WERI-Rb-1 (cell line): ENCODE measurements around the gene ZNF511.

Experiments used
- DNase-seq: peaks from one replicate; pipeline ENCODE4 v3.0.0-alpha.2; 2020
- H3K27ac ChIP-seq: fragments of 250-450 bp; sonication (Bioruptor Pico); 2 replicates; pipeline ENCODE4 v1.5.1; 2020; ENCODE audit warnings: mild to moderate bottlenecking, moderate library complexity
- H3K27me3 ChIP-seq: fragments of 250-450 bp; sonication (Bioruptor Pico); 2 replicates; pipeline ENCODE4 v1.5.1; 2021; ENCODE audit warnings: mild to moderate bottlenecking, low read depth, moderate library complexity; ENCODE audit not compliant: insufficient read depth, severe bottlenecking
- H3K36me3 ChIP-seq: fragments of 250-450 bp; sonication (Bioruptor Pico); 2 replicates; pipeline ENCODE4 v1.5.1; 2020; ENCODE audit warnings: mild to moderate bottlenecking, moderate library complexity
- H3K4me3 ChIP-seq: 2 replicates; pipeline ENCODE4 v1.5.1; 2011; ENCODE audit warnings: low read depth, mild to moderate bottlenecking, control low read depth, low read length
- H3K9me3 ChIP-seq: fragments of 250-450 bp; sonication (Bioruptor Pico); 2 replicates; pipeline ENCODE4 v1.5.1; 2021; ENCODE audit warnings: mild to moderate bottlenecking, moderate library complexity; ENCODE audit not compliant: severe bottlenecking
- CTCF ChIP-seq: IDR thresholded peaks from 2 replicates; pipeline ENCODE4 v1.5.1; 2011; ENCODE audit warnings: low read depth, mild to moderate bottlenecking, control low read depth, inconsistent platforms, low read length

Gene ZNF511

GRCh38 chr10:133334503-133335245 lies 26.0 kb downstream of the ZNF511 start:
- H3K27ac ChIP-seq, result no peak overlapping the region
- DNase-seq, result no peak
- no peaks in the 10 kb centered on the region for H3K36me3 ChIP-seq
- peaks cover 10% of the 10 kb centered on the region for H3K9me3 ChIP-seq
- peak overlapping the region; percentile 38 for H3K4me3 ChIP-seq
- TF ChIP-seq CTCF, result no peak
- H3K27me3 ChIP-seq, result peaks cover 44% of the 10 kb centered on the region

GRCh38 chr10:133335246-133336117 lies 26.8 kb downstream of the ZNF511 start:
- TF ChIP-seq CTCF, result no peak
- Histone ChIP-seq H3K27ac (no peak overlapping the region), H3K36me3 (no peaks in the 10 kb centered on the region), H3K9me3 (peaks cover 10% of the 10 kb centered on the region), H3K27me3 (peaks cover 44% of the 10 kb centered on the region), H3K4me3 (peak overlapping the region; percentile 38)
- peak; percentile 65 for DNase-seq

GRCh38 chr10:133336118-133336576 lies 27.4 kb downstream of the ZNF511 start:
- Histone ChIP-seq H3K36me3 (no peaks in the 10 kb centered on the region), H3K9me3 (peaks cover 10% of the 10 kb centered on the region), H3K4me3 (peak overlapping the region; percentile 38), H3K27me3 (peaks cover 44% of the 10 kb centered on the region), H3K27ac (no peak overlapping the region)
- no peak for TF ChIP-seq CTCF
- no peak for DNase-seq

- Histone ChIP-seq H3K9me3 (peaks cover 10% of the 10 kb centered on the region), H3K27ac (no peak within 1 kb of the TSS), H3K36me3 (no peaks in the 10 kb centered on the region), H3K27me3 (peaks cover 43% of the 10 kb centered on the region), H3K4me3 (peak within 1 kb of the TSS; percentile 38)
- TF ChIP-seq CTCF, result no peak
- peak; percentile 65 for DNase-seq
These were observed 28.1 kb downstream of the ZNF511 start, which contains the start of gene CALY for GRCh38 chr10:133336577-133337369. Gene CALY (minus strand): TSS chr10:133336896. CDS start chr10:133328989, 7,907 bp downstream.

GRCh38 chr10:133337370-133337725 lies 28.6 kb downstream of the ZNF511 start:
- H3K27me3 ChIP-seq, result peaks cover 38% of the 10 kb centered on the region
- no peak overlapping the region for H3K4me3 ChIP-seq

More at GRCh38 chr10:133337370-133337725, 28.6 kb downstream of the ZNF511 start:
- H3K27ac ChIP-seq, result no peak overlapping the region
- no peak for TF ChIP-seq CTCF
- H3K36me3 ChIP-seq, result no peaks in the 10 kb centered on the region
- H3K9me3 ChIP-seq, result peaks cover 9% of the 10 kb centered on the region
- DNase-seq, result no peak
